MV-4-11 (cell line): ENCODE data around the gene TBC1D5.

Experiments used
- DNase-seq: peaks from one replicate; lab custom pipeline; 2025; lab: John Stamatoyannopoulos, UW

The TBC1D5 gene

DNA sequence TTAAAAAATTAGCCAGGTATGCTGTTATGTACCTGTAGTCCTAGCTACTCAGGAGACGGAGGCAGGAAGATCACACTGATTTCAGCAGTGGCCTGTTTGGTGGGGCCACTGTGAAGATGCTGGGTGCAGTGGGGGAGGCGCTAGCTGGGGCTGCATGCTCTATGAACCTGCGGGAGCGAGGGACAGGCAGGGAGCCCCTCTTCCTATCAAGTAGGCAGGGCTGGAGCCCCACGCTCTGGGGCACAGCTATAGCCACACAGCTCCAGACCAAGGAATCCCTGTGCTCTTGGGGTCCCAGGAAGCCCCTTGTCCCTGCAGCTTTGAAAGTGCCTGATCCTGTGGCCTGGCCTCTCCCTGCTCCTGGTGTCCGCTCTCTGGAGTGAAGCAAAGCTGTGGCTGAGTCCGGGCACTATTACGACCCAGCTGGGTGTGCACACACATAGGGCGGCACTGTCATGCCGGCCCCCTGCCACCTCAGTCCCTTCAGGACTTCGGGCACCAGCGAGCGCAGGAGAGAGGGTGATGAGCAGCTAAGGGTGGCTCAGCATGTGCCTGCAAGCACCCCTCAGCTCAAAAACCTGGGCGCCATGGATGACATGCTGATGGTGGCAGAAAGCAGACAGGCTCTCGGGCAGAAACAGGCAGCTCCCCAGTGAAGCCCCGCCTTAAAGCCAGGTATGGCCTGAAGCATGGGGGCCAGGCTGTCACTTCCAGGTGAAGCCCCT lies 262.6 kb downstream of the TBC1D5 start:
- DNase-seq, result no peak

- peak; percentile 7 for DNase-seq
Measured at GRCh38 chr3:17478673-17479072, 263.8 kb downstream of the TBC1D5 start.

DNA sequence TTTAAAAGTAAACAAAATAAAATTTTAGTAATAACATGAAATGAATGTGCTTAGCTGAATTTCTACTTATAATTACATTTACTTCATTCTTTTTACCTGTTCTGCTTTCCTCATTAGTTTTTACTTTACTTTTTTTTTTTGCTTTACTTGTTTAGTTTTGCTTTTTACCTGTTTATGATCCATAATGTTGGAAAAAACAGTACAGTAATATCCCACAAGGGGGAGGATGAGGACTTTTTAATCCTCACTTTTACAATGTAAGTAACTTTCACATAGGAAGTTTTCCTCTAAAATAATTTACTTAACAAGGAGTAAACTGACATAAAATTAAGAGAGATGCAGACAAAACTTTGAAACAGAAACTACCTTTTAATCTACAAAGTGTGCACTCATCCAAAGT lies 268.7 kb downstream of the TBC1D5 start:
- DNase-seq, result no peak

GRCh38 chr3:17469954-17470353 lies 272.5 kb downstream of the TBC1D5 start:
- no peak for DNase-seq

GRCh38 chr3:17469520-17469919 lies 272.9 kb downstream of the TBC1D5 start:
- no peak for DNase-seq

- no peak for DNase-seq
Measured at GRCh38 chr3:17466028-17466427, 276.4 kb downstream of the TBC1D5 start.

DNA sequence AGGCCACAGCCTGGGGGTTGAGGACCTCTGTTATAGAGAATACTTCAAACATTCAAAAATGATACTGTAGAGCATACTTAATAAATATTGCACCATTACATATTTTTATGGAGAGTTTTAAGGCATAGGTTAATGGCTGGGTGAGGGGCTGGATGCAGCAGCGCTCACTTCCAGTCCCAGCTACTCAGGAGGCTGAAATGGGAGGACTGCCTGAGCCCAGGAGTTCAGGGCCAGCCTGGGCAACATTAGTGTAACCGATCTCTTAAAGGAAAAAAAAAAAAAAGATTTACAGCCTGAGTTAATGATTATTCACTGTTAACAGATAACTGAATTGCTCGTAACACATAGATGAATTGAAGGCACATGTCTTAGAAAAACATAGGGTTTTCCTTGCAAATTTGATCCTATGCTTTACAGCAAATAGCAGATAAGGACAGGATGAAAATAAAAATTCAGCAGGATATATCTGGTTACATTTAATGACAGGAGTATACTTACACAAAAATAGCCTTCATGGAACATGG lies 282.9 kb downstream of the TBC1D5 start:
- no peak for DNase-seq

GRCh38 chr3:17456650-17457049 lies 285.8 kb downstream of the TBC1D5 start:
- no peak for DNase-seq

GRCh38 chr3:17456046-17456445 lies 286.4 kb downstream of the TBC1D5 start:
- no peak for DNase-seq

DNA sequence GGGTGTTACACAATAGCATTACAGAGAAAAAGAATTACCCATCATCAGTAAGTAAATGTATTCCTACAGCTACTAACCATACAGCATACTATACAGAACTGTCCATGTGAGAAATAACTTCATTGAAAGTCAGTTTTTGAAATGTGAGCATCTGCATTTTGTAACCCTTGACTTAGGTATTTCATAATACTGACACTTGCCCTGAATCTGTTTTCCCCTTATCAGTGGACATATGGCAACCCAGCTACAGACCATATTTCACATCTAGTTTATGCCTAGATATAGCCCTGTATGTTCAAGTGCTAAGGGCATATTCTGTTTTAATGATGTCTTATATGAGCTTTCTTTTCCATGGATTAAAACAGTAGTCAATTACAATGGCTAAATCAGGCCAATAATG lies 297.6 kb downstream of the TBC1D5 start:
- peak; percentile 37 for DNase-seq

- no peak for DNase-seq
Measured at GRCh38 chr3:17443142-17443541, 299.3 kb downstream of the TBC1D5 start.

- DNase-seq, result no peak
Measured at GRCh38 chr3:17442332-17443049, 299.9 kb downstream of the TBC1D5 start.

DNA sequence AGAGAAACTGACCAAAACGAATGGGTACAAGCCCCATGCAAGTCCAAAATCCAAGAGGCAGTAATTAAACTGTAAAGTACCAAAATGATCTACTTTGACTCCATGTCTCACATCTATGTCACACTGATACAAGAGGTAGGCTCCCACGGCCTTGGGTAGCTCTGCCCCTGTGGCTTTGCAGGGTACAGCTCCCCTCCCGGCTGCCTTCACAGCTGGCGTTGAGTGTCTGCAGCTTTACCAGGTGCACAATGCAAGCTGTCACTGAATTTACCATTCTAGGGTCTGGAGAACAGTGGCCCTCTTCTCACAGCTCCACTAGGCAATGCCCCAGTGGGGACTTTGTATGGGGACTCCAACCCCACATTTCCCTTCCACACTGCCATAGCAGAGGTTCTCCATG lies 308.6 kb downstream of the TBC1D5 start:
- no peak for DNase-seq

- DNase-seq, result no peak
Measured at GRCh38 chr3:17432236-17432635, 310.2 kb downstream of the TBC1D5 start.

GRCh38 chr3:17431484-17432045 lies 310.9 kb downstream of the TBC1D5 start:
- DNase-seq, result no peak

DNA sequence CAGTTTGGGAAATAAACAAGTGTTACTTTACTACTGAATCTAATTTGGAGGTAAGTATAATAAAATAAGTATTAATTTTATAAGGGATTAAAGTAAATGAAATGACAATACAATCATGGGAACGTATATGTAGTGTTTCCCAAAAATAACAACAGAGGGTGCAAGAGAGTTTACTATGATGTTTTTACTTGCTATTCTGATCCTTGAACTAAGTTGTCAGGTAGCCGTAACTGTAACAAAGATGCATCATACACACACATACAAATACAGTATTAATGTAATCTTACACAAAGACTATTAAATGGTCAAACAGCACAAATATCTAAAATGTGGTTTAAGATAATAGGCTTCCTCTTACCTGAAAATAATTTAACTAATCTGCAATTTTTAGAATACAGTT lies 311.4 kb downstream of the TBC1D5 start:
- peak; percentile 5 for DNase-seq

GRCh38 chr3:17430582-17430981 lies 311.8 kb downstream of the TBC1D5 start:
- DNase-seq, result no peak

DNA sequence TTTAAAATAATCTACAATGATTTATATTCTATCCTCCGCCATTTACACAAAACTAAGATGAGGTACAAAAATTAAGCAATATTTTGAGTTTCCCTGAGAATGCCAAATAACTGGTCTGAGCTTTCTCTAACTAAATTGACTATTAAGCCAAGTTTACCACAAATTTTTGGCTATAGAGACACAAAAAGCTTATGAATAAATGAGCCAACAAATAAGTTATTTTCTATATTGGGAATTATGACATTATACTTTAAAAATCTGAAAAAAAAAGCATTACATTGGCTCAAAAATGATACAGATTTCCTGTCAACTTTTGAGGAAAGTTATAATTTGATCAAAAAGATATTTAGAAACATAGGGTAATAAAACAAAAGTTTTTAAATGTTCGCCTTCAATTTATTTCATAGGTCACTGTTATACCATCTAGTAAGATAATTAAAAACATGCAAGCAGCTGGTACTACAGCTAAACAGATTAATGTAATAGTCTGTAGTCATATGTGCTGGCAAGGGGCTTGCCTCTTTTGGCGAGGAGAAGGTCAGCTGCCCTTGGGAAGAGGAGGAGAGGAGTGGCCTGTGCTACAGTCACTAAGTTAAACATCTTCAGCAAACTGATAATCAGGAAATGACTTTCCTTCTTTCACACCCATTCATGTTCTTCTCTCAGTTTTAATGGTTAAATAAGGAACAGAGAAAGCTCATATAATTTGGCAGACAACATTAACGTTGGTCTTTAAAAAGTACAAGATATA lies 318.5 kb downstream of the TBC1D5 start:
- DNase-seq, result no peak

GRCh38 chr3:17422636-17423035 lies 319.8 kb downstream of the TBC1D5 start:
- DNase-seq, result no peak

DNA sequence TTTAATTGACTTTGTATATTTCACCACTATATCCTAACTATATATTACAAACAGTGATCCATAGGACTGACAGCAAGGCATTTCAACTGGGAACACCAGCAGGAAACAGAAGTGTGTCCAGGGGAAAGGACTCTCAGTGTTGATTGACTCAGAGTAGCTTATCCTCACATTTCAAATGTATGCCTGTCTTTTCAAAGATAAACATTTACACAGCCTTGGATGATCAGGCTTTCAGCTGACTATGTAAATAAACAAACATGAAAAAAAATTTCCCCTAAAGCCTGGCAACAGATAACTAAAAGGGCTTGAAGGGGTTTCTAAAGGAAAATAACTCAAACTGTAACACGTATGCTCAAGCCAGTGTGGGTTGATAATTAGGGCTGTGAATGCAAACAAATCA lies 321.8 kb downstream of the TBC1D5 start:
- no peak for DNase-seq

DNA sequence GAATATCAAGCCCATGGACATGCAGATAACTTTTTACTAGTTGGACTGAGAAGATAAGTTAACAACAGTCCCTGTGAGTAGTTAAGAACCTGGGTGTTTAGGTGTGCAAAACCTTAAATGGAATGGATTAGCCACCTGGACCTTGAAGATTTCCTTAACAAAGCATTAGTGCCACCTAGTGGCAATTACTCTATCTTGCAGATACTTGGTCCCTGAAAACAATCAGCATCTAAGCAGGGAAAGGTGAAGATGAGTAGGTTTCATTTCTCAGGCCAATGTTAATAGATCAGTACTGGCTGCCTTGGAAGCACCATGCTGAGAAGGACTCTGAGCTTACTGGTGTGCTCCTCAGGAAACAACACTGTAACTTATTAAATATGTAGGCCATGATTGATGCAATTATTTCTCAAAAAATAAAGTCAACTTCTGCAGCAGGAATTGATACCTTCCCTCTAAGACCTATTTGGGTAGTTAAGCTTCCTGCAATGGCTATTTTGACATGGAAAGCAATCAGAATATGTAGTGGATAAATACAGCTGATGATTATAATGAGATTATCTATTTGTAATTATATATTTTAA lies 329.4 kb downstream of the TBC1D5 start:
- peak; percentile 6 for DNase-seq
